Testis (tissue), 2 donors: Measurements from ENCODE around the gene TBC1D19.

Source experiments
- POLR2A ChIP-seq: fragments of 450-650 bp; IDR thresholded peaks from one replicate; pipeline ENCODE4 v1.6.1; 2017; ENCODE audit warnings: antibody characterized with exemption, mild to moderate bottlenecking, moderate library complexity
- TF ChIP-seq, protein P1 (sequence below), 3 experiments: fragments of 450-650 bp in 2 of 3; fragments of 200-600 bp in 1 of 3; sonication (generic) in 1 of 3; IDR thresholded peaks; one replicate each; pipeline ENCODE4 v1.5.1; 2016 to 2019; ENCODE audit warnings: antibody characterized with exemption in 3 of 3, mild to moderate bottlenecking in 2 of 3, moderate library complexity in 1 of 3

DNA sequence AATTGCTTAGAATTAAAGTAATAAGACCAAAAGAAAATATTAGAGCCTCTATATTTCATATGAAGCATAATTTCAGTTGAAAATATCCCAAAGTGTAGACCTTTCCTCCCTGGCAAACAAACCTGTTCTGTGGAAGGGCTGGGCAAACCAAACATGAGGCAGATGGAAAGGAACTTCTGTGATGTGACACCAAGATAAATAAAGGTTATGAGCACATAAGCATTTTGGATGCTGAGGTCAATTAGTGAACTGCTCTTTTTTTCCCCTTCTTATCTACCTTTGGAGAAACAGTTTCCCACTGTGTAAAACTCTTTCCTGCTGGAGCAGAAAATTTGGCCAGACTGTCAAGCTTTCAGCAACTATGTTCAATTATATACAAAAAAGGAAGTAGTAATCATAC is 167.1 kb downstream of the TBC1D19 start:
- TF ChIP-seq, protein P1, sequence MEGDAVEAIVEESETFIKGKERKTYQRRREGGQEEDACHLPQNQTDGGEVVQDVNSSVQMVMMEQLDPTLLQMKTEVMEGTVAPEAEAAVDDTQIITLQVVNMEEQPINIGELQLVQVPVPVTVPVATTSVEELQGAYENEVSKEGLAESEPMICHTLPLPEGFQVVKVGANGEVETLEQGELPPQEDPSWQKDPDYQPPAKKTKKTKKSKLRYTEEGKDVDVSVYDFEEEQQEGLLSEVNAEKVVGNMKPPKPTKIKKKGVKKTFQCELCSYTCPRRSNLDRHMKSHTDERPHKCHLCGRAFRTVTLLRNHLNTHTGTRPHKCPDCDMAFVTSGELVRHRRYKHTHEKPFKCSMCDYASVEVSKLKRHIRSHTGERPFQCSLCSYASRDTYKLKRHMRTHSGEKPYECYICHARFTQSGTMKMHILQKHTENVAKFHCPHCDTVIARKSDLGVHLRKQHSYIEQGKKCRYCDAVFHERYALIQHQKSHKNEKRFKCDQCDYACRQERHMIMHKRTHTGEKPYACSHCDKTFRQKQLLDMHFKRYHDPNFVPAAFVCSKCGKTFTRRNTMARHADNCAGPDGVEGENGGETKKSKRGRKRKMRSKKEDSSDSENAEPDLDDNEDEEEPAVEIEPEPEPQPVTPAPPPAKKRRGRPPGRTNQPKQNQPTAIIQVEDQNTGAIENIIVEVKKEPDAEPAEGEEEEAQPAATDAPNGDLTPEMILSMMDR (IDR thresholded peaks at IDR 0.05) = no peak
- TF ChIP-seq POLR2A = no peak
